DOHH2 (cell line): ENCODE results near the gene POTEE.
"Not testable (repeated sequence)": the region's sequence is repeated elsewhere in the genome, so short reads cannot be mapped to it uniquely, and the experiment has no call there.

Experiments used
- H3F3A ChIP-seq: fragments of 200-600 bp; sonication (generic), shearing (Covaris generic); 2 replicates; pipeline ENCODE4 v1.6.0; 2016; ENCODE audit warnings: antibody characterized with exemption, mild to moderate bottlenecking; ENCODE audit not compliant: control insufficient read depth, insufficient read depth
- H3K27ac ChIP-seq: fragments of 200-600 bp; sonication (generic); 2 replicates; pipeline ENCODE4 v1.5.1; 2014; ENCODE audit warnings: low read depth, mild to moderate bottlenecking, low read length, moderate library complexity
- H3K27me3 ChIP-seq: fragments of 200-600 bp; sonication (generic); 2 replicates; pipeline ENCODE4 v1.6.1; 2014; ENCODE audit warnings: mild to moderate bottlenecking, low read length, mixed read lengths; ENCODE audit not compliant: control insufficient read depth
- H3K36me3 ChIP-seq: fragments of 200-600 bp; sonication (generic); 2 replicates; pipeline ENCODE4 v1.6.1; 2014; ENCODE audit warnings: mild to moderate bottlenecking, low read length, moderate library complexity, mixed read lengths; ENCODE audit not compliant: control insufficient read depth
- H3K4me1 ChIP-seq: fragments of 200-600 bp; sonication (generic); 2 replicates; pipeline ENCODE4 v1.6.1; 2014; ENCODE audit warnings: mild to moderate bottlenecking, low read length, mixed read lengths; ENCODE audit not compliant: control insufficient read depth
- H3K4me2 ChIP-seq: fragments of 200-600 bp; sonication (generic); 2 replicates; pipeline ENCODE4 v1.6.0; 2014; ENCODE audit warnings: mild to moderate bottlenecking, low read length, moderate library complexity
- H3K4me3 ChIP-seq: fragments of 200-600 bp; sonication (generic); 2 replicates; pipeline ENCODE4 v1.5.1; 2014; ENCODE audit warnings: mild to moderate bottlenecking, low read length, mixed read lengths
- H3K79me2 ChIP-seq: fragments of 200-600 bp; sonication (generic); 2 replicates; pipeline ENCODE4 v1.6.1; 2014; ENCODE audit warnings: mild to moderate bottlenecking, low read length, mixed read lengths; ENCODE audit not compliant: control insufficient read depth
- H3K9me2 ChIP-seq: fragments of 200-600 bp; sonication (generic); replicated peaks from 2 replicates; pipeline ENCODE4 v1.6.1; 2014; ENCODE audit warnings: mild to moderate bottlenecking, low read length, mixed read lengths; ENCODE audit not compliant: control insufficient read depth
- H3K9me3 ChIP-seq: fragments of 200-600 bp; sonication (generic); 2 replicates; pipeline ENCODE4 v1.6.1; 2014; ENCODE audit warnings: antibody characterized with exemption, low read length, mixed read lengths; ENCODE audit not compliant: control insufficient read depth, insufficient read depth
- H4K20me1 ChIP-seq: fragments of 200-600 bp; sonication (generic); 2 replicates; pipeline ENCODE4 v1.6.0; 2014; ENCODE audit warnings: low read depth, mild to moderate bottlenecking, antibody characterized with exemption, low read length, moderate library complexity; ENCODE audit not compliant: control insufficient read depth, insufficient read depth
- EZH2phosphoT487 ChIP-seq: fragments of 200-600 bp; sonication (generic); IDR thresholded peaks from 2 replicates; pipeline ENCODE4 v1.6.1; 2017; ENCODE audit warnings: borderline replicate concordance, mild to moderate bottlenecking, antibody characterized with exemption, low read length, moderate library complexity, mixed read lengths
- TF ChIP-seq, protein P1 (sequence below): fragments of 200-600 bp; sonication (generic); IDR thresholded peaks from one replicate; pipeline ENCODE4 v1.5.1; 2014; ENCODE audit warnings: antibody characterized with exemption, mild to moderate bottlenecking, low read depth, low read length; ENCODE audit not compliant: poor library complexity, severe bottlenecking

POTEE gene

GRCh38 chr2:131196186-131196585 is 13.2 kb upstream of the POTEE start:
- not testable (repeated sequence) for H3F3A ChIP-seq, H3K4me2 ChIP-seq, H3K36me3 ChIP-seq, H4K20me1 ChIP-seq, H3K79me2 ChIP-seq, H3K9me3 ChIP-seq, H3K27ac ChIP-seq, H3K9me2 ChIP-seq, H3K4me3 ChIP-seq, H3K4me1 ChIP-seq
- H3K27me3 ChIP-seq, result peaks cover 10% of the 10 kb centered on the region

GRCh38 chr2:131201098-131201497 is 8.2 kb upstream of the POTEE start:
- Histone ChIP-seq H3K4me1 (no peaks in the 10 kb centered on the region), H3F3A (no peaks in the 10 kb centered on the region), H3K27ac (no peak overlapping the region), H3K4me2 (no peak overlapping the region), H3K9me2 (no peaks in the 10 kb centered on the region), H3K9me3 (no peaks in the 10 kb centered on the region), H3K36me3 (no peaks in the 10 kb centered on the region), H3K4me3 (no peak overlapping the region), H3K79me2 (no peaks in the 10 kb centered on the region), H3K27me3 (no peaks in the 10 kb centered on the region), H4K20me1 (no peaks in the 10 kb centered on the region)
- TF ChIP-seq EZH2phosphoT487, result no peak
- TF ChIP-seq, protein P1, sequence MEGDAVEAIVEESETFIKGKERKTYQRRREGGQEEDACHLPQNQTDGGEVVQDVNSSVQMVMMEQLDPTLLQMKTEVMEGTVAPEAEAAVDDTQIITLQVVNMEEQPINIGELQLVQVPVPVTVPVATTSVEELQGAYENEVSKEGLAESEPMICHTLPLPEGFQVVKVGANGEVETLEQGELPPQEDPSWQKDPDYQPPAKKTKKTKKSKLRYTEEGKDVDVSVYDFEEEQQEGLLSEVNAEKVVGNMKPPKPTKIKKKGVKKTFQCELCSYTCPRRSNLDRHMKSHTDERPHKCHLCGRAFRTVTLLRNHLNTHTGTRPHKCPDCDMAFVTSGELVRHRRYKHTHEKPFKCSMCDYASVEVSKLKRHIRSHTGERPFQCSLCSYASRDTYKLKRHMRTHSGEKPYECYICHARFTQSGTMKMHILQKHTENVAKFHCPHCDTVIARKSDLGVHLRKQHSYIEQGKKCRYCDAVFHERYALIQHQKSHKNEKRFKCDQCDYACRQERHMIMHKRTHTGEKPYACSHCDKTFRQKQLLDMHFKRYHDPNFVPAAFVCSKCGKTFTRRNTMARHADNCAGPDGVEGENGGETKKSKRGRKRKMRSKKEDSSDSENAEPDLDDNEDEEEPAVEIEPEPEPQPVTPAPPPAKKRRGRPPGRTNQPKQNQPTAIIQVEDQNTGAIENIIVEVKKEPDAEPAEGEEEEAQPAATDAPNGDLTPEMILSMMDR, result no peak

GRCh38 chr2:131207839-131208238 is 1.5 kb upstream of the POTEE start:
- not testable (repeated sequence) for H4K20me1 ChIP-seq, H3K27ac ChIP-seq, H3K27me3 ChIP-seq, H3K4me2 ChIP-seq, H3K36me3 ChIP-seq, H3K4me1 ChIP-seq, H3K9me2 ChIP-seq, H3K4me3 ChIP-seq, H3K79me2 ChIP-seq, H3F3A ChIP-seq, H3K9me3 ChIP-seq

DNA sequence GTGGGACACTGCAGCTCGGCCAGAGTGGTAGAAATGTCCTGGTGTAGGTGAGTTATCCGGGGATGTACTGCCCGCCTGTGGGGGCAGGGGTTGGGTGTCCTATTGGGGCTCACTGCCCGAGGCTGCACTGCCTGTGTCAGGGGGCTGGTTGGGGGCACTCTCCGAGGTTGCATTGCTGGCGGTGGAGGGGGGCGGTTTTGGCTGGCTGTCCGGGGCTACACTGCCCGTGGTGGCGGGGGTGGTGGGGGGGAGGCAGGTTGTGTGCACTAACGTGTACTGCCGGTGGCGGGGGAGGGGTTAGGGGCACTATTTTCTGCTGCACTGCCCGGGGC is 403 bp downstream of the POTEE start:
- not testable (repeated sequence) for H3K27me3 ChIP-seq, H3K9me2 ChIP-seq, H3K79me2 ChIP-seq, H3K27ac ChIP-seq, H3K4me3 ChIP-seq, H3K4me2 ChIP-seq, H3K4me1 ChIP-seq, H3K36me3 ChIP-seq, H4K20me1 ChIP-seq, H3K9me3 ChIP-seq, H3F3A ChIP-seq

DNA sequence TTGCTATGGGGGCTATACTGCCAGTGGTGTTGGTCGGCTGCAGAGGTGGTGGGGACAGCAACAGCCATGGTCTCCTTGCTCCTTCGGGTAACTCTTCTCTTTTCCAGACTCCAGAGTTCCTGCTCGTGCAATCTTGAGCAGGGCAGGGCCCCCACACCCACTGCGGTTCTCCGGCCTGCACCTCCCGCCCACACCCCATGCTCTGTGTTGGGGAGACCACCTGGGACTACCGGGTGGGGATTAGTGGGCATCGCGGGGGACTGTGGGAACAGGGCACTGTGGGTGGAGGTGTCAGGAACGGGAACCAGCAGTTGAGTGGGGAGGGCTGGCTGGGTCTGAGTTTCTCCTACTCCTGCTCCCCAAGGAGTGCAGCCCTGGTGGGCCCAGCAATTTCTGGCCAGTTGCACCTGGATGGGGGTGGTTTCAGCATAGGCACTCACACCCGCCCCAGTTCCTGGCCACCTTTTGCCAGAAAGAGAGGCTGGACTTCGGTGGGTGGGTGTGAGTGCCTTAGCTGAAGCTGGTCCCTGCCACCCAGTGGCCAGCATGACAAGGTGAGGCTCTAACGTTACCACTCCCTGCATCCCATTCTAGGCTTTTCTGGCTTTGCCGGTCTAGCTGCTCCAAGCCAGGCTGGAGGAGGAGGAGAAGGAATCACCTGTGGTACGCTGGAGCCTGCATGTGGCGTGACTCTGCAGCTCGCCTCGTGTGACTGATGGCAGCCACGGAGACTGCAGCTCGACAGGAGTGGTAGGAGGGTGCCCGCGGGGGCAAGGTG is 1.3 kb downstream of the POTEE start:
- H3K36me3 ChIP-seq, H3K27me3 ChIP-seq, H3K9me2 ChIP-seq, H3K9me3 ChIP-seq, H3K4me3 ChIP-seq, H3K79me2 ChIP-seq, H3K4me2 ChIP-seq, H3K4me1 ChIP-seq, H3K27ac ChIP-seq, H3F3A ChIP-seq, H4K20me1 ChIP-seq: not testable (repeated sequence)

DNA sequence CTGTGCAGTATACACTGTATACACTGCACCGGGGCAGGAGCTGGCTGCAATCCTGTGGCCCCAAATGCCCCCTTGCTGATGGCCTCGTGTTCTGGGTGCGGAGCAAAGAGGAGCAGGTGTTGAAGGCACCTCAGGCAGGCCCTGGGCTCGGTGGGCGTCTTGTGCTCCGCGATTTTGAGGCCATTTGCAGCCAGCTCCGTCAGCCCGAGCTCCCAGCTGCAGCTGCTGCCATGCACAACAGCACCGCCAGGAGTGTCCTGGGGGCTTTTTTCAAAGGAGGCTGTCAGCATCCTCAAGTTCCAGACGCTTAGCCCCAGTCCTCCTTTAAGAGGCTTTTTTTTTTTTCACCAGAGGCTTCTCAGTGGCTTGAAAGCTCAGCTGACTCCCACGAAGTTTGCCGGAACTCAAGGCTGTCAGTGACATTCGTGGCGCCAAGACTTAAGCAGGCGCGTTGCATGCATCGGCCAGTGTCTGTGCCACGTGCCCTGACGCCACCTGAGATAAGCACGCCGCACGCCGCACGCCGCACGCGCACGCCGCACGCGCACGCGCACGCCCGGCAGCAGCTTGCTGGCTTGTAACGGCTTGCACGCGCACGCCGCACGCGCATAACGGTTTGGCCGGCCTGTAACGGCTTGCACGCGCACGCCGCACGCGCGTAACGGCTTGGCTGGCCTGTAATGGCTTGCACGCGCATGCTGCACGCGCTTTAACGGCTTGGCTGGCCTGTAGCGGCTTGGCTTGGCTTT is 8.1 kb downstream of the POTEE start:
- H4K20me1 ChIP-seq, H3F3A ChIP-seq, H3K27me3 ChIP-seq, H3K4me3 ChIP-seq, H3K27ac ChIP-seq, H3K79me2 ChIP-seq, H3K9me2 ChIP-seq, H3K36me3 ChIP-seq, H3K4me2 ChIP-seq, H3K4me1 ChIP-seq, H3K9me3 ChIP-seq: not testable (repeated sequence)

GRCh38 chr2:131235543-131236449 is 26.5 kb downstream of the POTEE start:
- not testable (repeated sequence) for H3K4me1 ChIP-seq, H3K9me2 ChIP-seq, H3K36me3 ChIP-seq, H3K27me3 ChIP-seq, H3K79me2 ChIP-seq, H3F3A ChIP-seq, H3K9me3 ChIP-seq, H4K20me1 ChIP-seq
- peak overlapping the region; percentile 78 for H3K27ac ChIP-seq
- peak overlapping the region; percentile 73 for H3K4me2 ChIP-seq
- peak overlapping the region; percentile 61 for H3K4me3 ChIP-seq
